GM19463 (cell line): ENCODE data around the gene RNF26.
A peak's percentile ranks its signal among the peaks of the same experiment; 100 is the strongest.
"Not testable (repeated sequence)": the region's sequence is repeated elsewhere in the genome, so short reads cannot be mapped to it uniquely, and the experiment has no call there.

Experiments
- ATAC-seq: cut with Tn5 transposase; IDR thresholded peaks from one replicate; pipeline ENCODE4 v1.9.1; 2021; ENCODE audit warnings: mild to moderate bottlenecking, moderate library complexity; ENCODE audit not compliant: unreplicated experiment

RNF26 gene

GRCh38 chr11:119381181-119381988, 47.1 kb downstream of the RNF26 start, which contains the start of gene USP2:
USP2 (minus strand) TSS chr11:119381690; CDS start chr11:119373480, 8,210 bp downstream.
- peak; percentile 99 for ATAC-seq

GRCh38 chr11:119382101-119382500, 47.8 kb downstream of the RNF26 start:
- ATAC-seq: no peak

GRCh38 chr11:119382513-119382912, 48.2 kb downstream of the RNF26 start:
- not testable (repeated sequence) for ATAC-seq

GRCh38 chr11:119384332-119384731, 50.0 kb downstream of the RNF26 start:
- no peak for ATAC-seq
